Heart left ventricle (tissue), 16 donors: Measurements from ENCODE around the gene SYT15B. TPM values are rescaled to one million over a fixed set of nuclear protein-coding genes. Genes with fewer than 3 reads are reported as not detected.
"Not testable (repeated sequence)": the region's sequence is repeated elsewhere in the genome, so short reads cannot be mapped to it uniquely, and the experiment has no call there.

Experiments
- ATAC-seq, 4 donors: fragments of 200-7000 bp; cut with Tn5 transposase; one replicate each; pipeline ENCODE4 v1.9.1; 2020 to 2022; ENCODE audit warnings: moderate library complexity in 4 of 4, mild to moderate bottlenecking in 3 of 4, moderate number of reproducible peaks in 1 of 4
- DNase-seq, 5 donors: peaks; one replicate each; pipeline ENCODE4 v3.0.0-alpha.2; 2020
- H3K27ac ChIP-seq, 12 donors: fragments of 200-600 bp; sonication (generic) in 4 of 12; one replicate each; pipeline versions ENCODE4 v1.5.0 to v1.8.0; 2016 to 2022; ENCODE audit warnings: mild to moderate bottlenecking in 2 of 12
- H3K27me3 ChIP-seq, 9 donors: fragments of 200-600 bp; sonication (generic) in 2 of 9; one replicate each; pipeline versions ENCODE4 v1.5.1 to v1.8.0; 2016 to 2022; ENCODE audit warnings: mild to moderate bottlenecking in 3 of 9
- H3K36me3 ChIP-seq, 9 donors: fragments of 200-600 bp; sonication (generic) in 2 of 9; one replicate each; pipeline versions ENCODE4 v1.5.0 to v1.8.0; 2018 to 2022; ENCODE audit warnings: mild to moderate bottlenecking in 2 of 9
- H3K4me1 ChIP-seq, 12 donors: fragments of 200-600 bp; sonication (generic) in 4 of 12; one replicate each; pipeline versions ENCODE4 v1.5.0 to v1.8.0; 2016 to 2022; ENCODE audit warnings: mild to moderate bottlenecking in 3 of 12
- H3K4me3 ChIP-seq, 12 donors: fragments of 200-600 bp; sonication (generic) in 4 of 12; one replicate each; pipeline versions ENCODE4 v1.5.0 to v1.8.0; 2017 to 2022; ENCODE audit warnings: mild to moderate bottlenecking in 9 of 12, moderate library complexity in 4 of 12
- H3K9me3 ChIP-seq, 12 donors: fragments of 200-600 bp; sonication (generic) in 4 of 12; one replicate each; pipeline versions ENCODE4 v1.5.0 to v1.8.0; 2016 to 2022; ENCODE audit warnings: mild to moderate bottlenecking in 1 of 12
- WGBS, 4 donors: extraction: QIAGEN DNeasy Blood & Tissue Kit in 2 of 4; methylation state at CpG; one replicate each; pipeline versions ENCODE4 v1.1.5 to v1.1.7; 2013 to 2018; 5-methylcytosine and 5-hydroxymethylcytosine counted together
- intact Hi-C, 10 donors: fragments of 100-400 bp; cut with DNase I; formaldehyde crosslinking; loops; one replicate each; pipeline versions ENCODE4 v1.11.1 to v1.14.2; 2022
- polyA plus RNA-seq, 2 donors: library from polyadenylated mRNA; stranded (reverse); fragments of 200-250 nt; gene quantifications; one replicate each; pipeline ENCODE4 v1.2.3, GENCODE V29; 2013
- total RNA-seq, 9 donors: library from RNA; depleted of rRNA in 2 of 9; stranded (reverse); fragments of >200 nt in 2 of 9; fragmentation: NEBNext Ultra II Directional in 3 of 9; extraction: Animal tissue kit (Norgen Biotek cat#: 25700) in 3 of 9; gene quantifications; one replicate each; pipeline versions ENCODE4 v1.1.0 to v1.2.4, GENCODE V29; 2016 to 2023
- donor health status: ischemic (EF 13 %, LVEDD 7.1; RV severe dilation, severe dysfunction).
- donor health status: healthy with polysubstance abuse.
- donor health status: DM: no; HTN: yes; CAD: no.
- donor health status: DM: no; HTN: no; CAD: no.
- donor health status: ischemic (EF 25% LVEDD 6.9; RV normal size, moderate dysfunction).
- donor health status: ischemic (EF 25% LVEDD 5.7; RV mildly dilated, moderate dysfunction).
- donor health status: healthy.
- donor health status: DM: yes; HTN: yes; CAD: no.
- donor health status: ischemic (EF 35%, LVEDD 5.7; RV mildly dilated, moderate dysfunction).
- donor health status: nonischemic (EF 11% LVEDD 7.7; RV severe dilation, severe dysfunction).
- donor health status: DM: yes; HTN: yes; CAD: no.
- donor health status: PGD.
- donor health status: ischemic (EF 29% LVEDD 5.4; RV normal size, mild dysfunction).
- donor health status: nonischemic (EF 23%, LVEDD 6.1; RV moderate dilation, normal function).

Gene SYT15B
- total and polyA plus RNA-seq, 11 donors: 0.53 to 4.6 (median 1.2) TPM

- ATAC-seq (peak in 3 of 4 donors; percentile 19 to 38 (median 31)), DNase-seq (peak in 2 of 5 donors; percentile 13 to 24)
- H3K27me3 ChIP-seq, H3K9me3 ChIP-seq, H3K27ac ChIP-seq, H3K36me3 ChIP-seq, H3K4me1 ChIP-seq, intact Hi-C loops: not testable (repeated sequence)
- WGBS, 4 donors: 2 to 14% (median 2%) methylated on average over 20 to 62 of the region's 80 CpGs; no CpG with 5 or more reads in 1 of the 4 donors
- peak overlapping the region in 10 of 12 donors; percentile 6 to 41 (median 25) for H3K4me3 ChIP-seq
Observed at GRCh38 chr10:47762674-47763553, 478 bp downstream of the SYT15B start.

- H3K27me3 ChIP-seq, ATAC-seq, intact Hi-C loops, H3K9me3 ChIP-seq, H3K27ac ChIP-seq, H3K4me1 ChIP-seq, H3K36me3 ChIP-seq, DNase-seq, H3K4me3 ChIP-seq: not testable (repeated sequence)
- 43 to 79% methylated on average over 1 to 4 of the region's 11 CpGs; no CpG with 5 or more reads in 2 of the 4 donors for WGBS, 4 donors
Observed at GRCh38 chr10:47758855-47759254, 4.5 kb downstream of the SYT15B start.

GRCh38 chr10:47756169-47756568 is 7.2 kb downstream of the SYT15B start:
- H3K4me1 ChIP-seq, DNase-seq, H3K27me3 ChIP-seq, intact Hi-C loops, H3K4me3 ChIP-seq, H3K27ac ChIP-seq, H3K9me3 ChIP-seq, H3K36me3 ChIP-seq: not testable (repeated sequence)
- ATAC-seq: peak in 3 of 4 donors; percentile 25 to 65 (median 62)
- WGBS, 4 donors: no CpG with 5 or more reads among the region's 13 CpGs

GRCh38 chr10:47753871-47754270 is 9.5 kb downstream of the SYT15B start:
- WGBS, 4 donors: no CpG with 5 or more reads among the region's 24 CpGs
- ATAC-seq: peak; percentile 34 to 72 (median 59)
- H3K9me3 ChIP-seq, H3K36me3 ChIP-seq, H3K27ac ChIP-seq, DNase-seq, H3K4me1 ChIP-seq, H3K27me3 ChIP-seq, H3K4me3 ChIP-seq, intact Hi-C loops: not testable (repeated sequence)

- intact Hi-C loops: not testable (repeated sequence)
Observed at GRCh38 chr10:47753176-47753575, 10.2 kb downstream of the SYT15B start.

GRCh38 chr10:47751821-47752220 is 11.6 kb downstream of the SYT15B start:
- no CpG with 5 or more reads among the region's 3 CpGs for WGBS, 4 donors
- H3K4me3 ChIP-seq, H3K27ac ChIP-seq, DNase-seq, H3K36me3 ChIP-seq, H3K9me3 ChIP-seq, H3K27me3 ChIP-seq, ATAC-seq, intact Hi-C loops, H3K4me1 ChIP-seq: not testable (repeated sequence)

More at GRCh38 chr10:47753176-47753575, 10.2 kb downstream of the SYT15B start:
- not testable (repeated sequence) for H3K27me3 ChIP-seq, DNase-seq, H3K4me1 ChIP-seq, H3K27ac ChIP-seq, H3K4me3 ChIP-seq, H3K9me3 ChIP-seq, H3K36me3 ChIP-seq, ATAC-seq
- 84 to 97% (median 94%) methylated on average over 2 to 3 of the region's 3 CpGs; no CpG with 5 or more reads in 1 of the 4 donors for WGBS, 4 donors

- H3K4me1 ChIP-seq, H3K27me3 ChIP-seq, ATAC-seq, H3K9me3 ChIP-seq, intact Hi-C loops, H3K4me3 ChIP-seq, H3K27ac ChIP-seq, H3K36me3 ChIP-seq, DNase-seq: not testable (repeated sequence)
- 100% methylated on average over 1 of the region's 8 CpGs; no CpG with 5 or more reads in 3 of the 4 donors for WGBS, 4 donors
Observed at GRCh38 chr10:47750360-47750759, 13.0 kb downstream of the SYT15B start.

GRCh38 chr10:47746780-47747376 is 16.5 kb downstream of the SYT15B start:
- intact Hi-C loops, H3K27ac ChIP-seq, H3K9me3 ChIP-seq, H3K4me1 ChIP-seq, H3K4me3 ChIP-seq, H3K27me3 ChIP-seq, H3K36me3 ChIP-seq: not testable (repeated sequence)
- WGBS, 4 donors: 27 to 67% (median 45%) methylated on average over 3 of the region's 4 CpGs
- peak in 3 of 4 donors; percentile 57 to 79 (median 61) for ATAC-seq
- peak in 1 of 5 donors; percentile 29 for DNase-seq

- WGBS, 4 donors: 0 to 42% (median 20%) methylated on average over 1 to 2 of the region's 4 CpGs
- H3K36me3 ChIP-seq, H3K4me1 ChIP-seq, intact Hi-C loops, H3K4me3 ChIP-seq, DNase-seq, H3K27me3 ChIP-seq, H3K27ac ChIP-seq, H3K9me3 ChIP-seq: not testable (repeated sequence)
- peak in 2 of 4 donors; percentile 7 to 38 for ATAC-seq
Observed at GRCh38 chr10:47744881-47745280, 18.5 kb downstream of the SYT15B start.
